MCF 10A (cell line): ENCODE results near the gene MYCL. TPM values are rescaled to one million over a fixed set of nuclear protein-coding genes. Genes with fewer than 3 reads are reported as not detected.

Experiments
- BruUV-seq: library from RNA; stranded (reverse); fragments of 400-500 nt; replicated peaks from 2 replicates; lab custom pipeline; 2021; lab: Mats Ljungman, UMichigan
- CTCF ChIA-PET: fragments of 300-600 bp; sonication (Branson Sonifier 250); formaldehyde crosslinking; extraction: SDS; loops from one replicate; lab custom pipeline; 2021; ENCODE audit warnings: antibody characterized with exemption, inconsistent platforms; lab: Yijun Ruan, JAX
- POLR2A ChIA-PET: fragments of 300-600, 350-650 bp; sonication (Branson Sonifier 250); formaldehyde crosslinking; extraction: SDS; loops from one replicate; lab custom pipeline; 2020; ENCODE audit warnings: antibody characterized with exemption, inconsistent platforms; lab: Yijun Ruan, JAX
- DNase-seq: peaks from one replicate; pipeline ENCODE4 v3.0.0-alpha.2; 2018; ENCODE audit not compliant: unreplicated experiment
- H3K27ac Mint-ChIP-seq: one replicate; pipeline ENCODE4 v1.8.0; 2022; ENCODE audit warnings: mild to moderate bottlenecking, low read depth, mixed read lengths; ENCODE audit not compliant: unreplicated experiment
- H3K27me3 Mint-ChIP-seq: one replicate; pipeline ENCODE4 v1.8.0; 2022; ENCODE audit warnings: mixed read lengths; ENCODE audit not compliant: insufficient read depth, unreplicated experiment
- H3K36me3 Mint-ChIP-seq: one replicate; pipeline ENCODE4 v1.8.0; 2022; ENCODE audit warnings: mild to moderate bottlenecking, moderate library complexity, mixed read lengths; ENCODE audit not compliant: insufficient read depth, unreplicated experiment
- H3K4me1 Mint-ChIP-seq: one replicate; pipeline ENCODE4 v1.8.0; 2022; ENCODE audit warnings: mixed read lengths; ENCODE audit not compliant: insufficient read depth, unreplicated experiment
- H3K4me3 Mint-ChIP-seq: one replicate; pipeline ENCODE4 v1.8.0; 2022; ENCODE audit warnings: mild to moderate bottlenecking, moderate library complexity, mixed read lengths; ENCODE audit not compliant: unreplicated experiment
- H3K9me3 Mint-ChIP-seq: one replicate; pipeline ENCODE4 v1.8.0; 2022; ENCODE audit warnings: mixed read lengths; ENCODE audit not compliant: unreplicated experiment
- intact Hi-C: fragments of 100-400 bp; cut with micrococcal nuclease; formaldehyde crosslinking; loops from 2 replicates; pipeline ENCODE4 v1.14.1; 2022
- total RNA-seq: library from RNA; stranded (reverse); gene quantifications from 2 replicates; pipeline ENCODE4 v1.2.3, GENCODE V29; 2022
- TF ChIP-seq, protein P1 (sequence below): fragments of 200-600 bp; IDR thresholded peaks from one replicate; pipeline ENCODE4 v1.8.0; 2022; ENCODE audit warnings: antibody characterized with exemption, mild to moderate bottlenecking; ENCODE audit not compliant: unreplicated experiment

Gene MYCL
- total RNA-seq, 1 experiment from 2014 or later = 0.63 TPM

DNA sequence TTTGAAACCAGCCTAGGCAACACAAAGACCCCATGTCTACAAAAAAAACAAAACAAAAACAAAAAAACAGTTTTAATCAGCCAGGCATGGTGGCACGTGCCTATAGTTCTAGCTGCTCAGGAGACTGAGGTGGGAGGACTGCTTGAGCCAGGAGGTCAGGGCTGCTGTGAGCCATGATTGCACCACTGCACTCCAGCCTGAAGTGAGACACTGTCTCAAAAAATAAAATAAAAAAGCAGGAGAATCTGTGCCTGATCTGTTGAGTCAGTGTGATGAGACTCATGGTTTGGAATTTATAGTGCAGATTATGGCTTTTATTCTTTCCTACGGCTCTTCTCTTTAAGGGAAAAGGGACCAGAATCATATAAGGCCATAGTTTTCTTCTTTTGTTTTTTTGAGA is 35.0 kb downstream of the MYCL start:
- Mint-ChIP-seq H3K27ac (no peak overlapping the region), H3K4me3 (no peak overlapping the region), H3K27me3 (no peaks in the 10 kb centered on the region), H3K36me3 (peaks cover 23% of the 10 kb centered on the region), H3K4me1 (peaks cover 12% of the 10 kb centered on the region), H3K9me3 (no peaks in the 10 kb centered on the region)
- no peak for DNase-seq
- no TSS peak for BruUV-seq
- POLR2A ChIA-PET = interaction anchor here (0.9 kb wide), 1 partner anchor 27 kb away, joined by 3 read pairs; no protein-coding TSS in a partner anchor
- intact Hi-C loops = no loop called here
- TF ChIP-seq, protein P1, sequence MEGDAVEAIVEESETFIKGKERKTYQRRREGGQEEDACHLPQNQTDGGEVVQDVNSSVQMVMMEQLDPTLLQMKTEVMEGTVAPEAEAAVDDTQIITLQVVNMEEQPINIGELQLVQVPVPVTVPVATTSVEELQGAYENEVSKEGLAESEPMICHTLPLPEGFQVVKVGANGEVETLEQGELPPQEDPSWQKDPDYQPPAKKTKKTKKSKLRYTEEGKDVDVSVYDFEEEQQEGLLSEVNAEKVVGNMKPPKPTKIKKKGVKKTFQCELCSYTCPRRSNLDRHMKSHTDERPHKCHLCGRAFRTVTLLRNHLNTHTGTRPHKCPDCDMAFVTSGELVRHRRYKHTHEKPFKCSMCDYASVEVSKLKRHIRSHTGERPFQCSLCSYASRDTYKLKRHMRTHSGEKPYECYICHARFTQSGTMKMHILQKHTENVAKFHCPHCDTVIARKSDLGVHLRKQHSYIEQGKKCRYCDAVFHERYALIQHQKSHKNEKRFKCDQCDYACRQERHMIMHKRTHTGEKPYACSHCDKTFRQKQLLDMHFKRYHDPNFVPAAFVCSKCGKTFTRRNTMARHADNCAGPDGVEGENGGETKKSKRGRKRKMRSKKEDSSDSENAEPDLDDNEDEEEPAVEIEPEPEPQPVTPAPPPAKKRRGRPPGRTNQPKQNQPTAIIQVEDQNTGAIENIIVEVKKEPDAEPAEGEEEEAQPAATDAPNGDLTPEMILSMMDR = no peak
- CTCF ChIA-PET = no interaction called here

DNA sequence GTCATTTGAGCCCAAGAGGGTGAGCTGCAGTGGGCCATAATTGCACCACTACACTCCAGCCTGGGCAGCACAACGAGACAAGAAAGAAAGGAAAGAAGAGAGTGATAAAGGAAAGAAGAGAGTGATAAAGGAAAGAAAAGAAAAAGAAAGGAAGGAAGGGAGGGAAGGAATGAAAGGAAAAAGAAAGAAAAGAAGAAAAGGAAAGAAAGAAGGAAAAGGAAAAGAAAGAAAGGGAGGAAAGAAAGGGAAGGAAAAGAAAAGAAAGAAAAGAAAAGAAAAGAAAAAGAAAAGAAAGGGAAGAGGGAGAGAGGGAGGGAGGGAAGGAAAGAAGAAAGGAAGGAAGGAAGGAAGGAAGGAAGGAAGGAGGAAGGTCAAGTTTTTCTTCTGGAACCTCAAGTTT is 36.0 kb downstream of the MYCL start:
- peaks cover 19% of the 10 kb centered on the region for H3K36me3 Mint-ChIP-seq
- intact Hi-C loops = no loop called here
- no peak overlapping the region for H3K4me3 Mint-ChIP-seq
- H3K4me1 Mint-ChIP-seq = peaks cover 12% of the 10 kb centered on the region
- ChIA-PET CTCF (no interaction called here), POLR2A (no interaction called here)
- no TSS peak for BruUV-seq
- TF ChIP-seq, protein P1 = no peak
- no peak for DNase-seq
- H3K27me3 Mint-ChIP-seq = no peaks in the 10 kb centered on the region
- H3K27ac Mint-ChIP-seq = no peak overlapping the region
- H3K9me3 Mint-ChIP-seq = no peaks in the 10 kb centered on the region

DNA sequence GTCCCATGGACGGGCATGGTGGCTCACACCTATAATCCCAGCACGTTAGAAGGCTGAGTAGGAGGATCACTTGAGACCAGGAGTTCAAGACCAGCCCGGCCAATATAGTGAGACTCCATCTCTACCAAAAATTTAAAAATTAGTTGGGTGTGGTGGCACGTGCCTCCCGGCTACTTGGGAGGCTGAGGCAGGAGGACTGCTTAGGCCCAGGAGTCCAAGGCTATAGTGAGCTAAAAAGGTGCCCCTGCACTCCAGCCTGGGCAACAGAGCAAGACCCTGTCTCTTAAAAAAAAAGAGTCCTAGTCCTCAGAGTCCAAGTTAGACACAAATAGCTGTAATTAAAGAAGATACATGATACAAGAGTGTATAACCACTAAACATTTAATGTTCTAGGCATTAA is 38.5 kb downstream of the MYCL start:
- Mint-ChIP-seq H3K36me3 (peaks cover 16% of the 10 kb centered on the region), H3K9me3 (no peaks in the 10 kb centered on the region), H3K4me1 (peaks cover 12% of the 10 kb centered on the region), H3K27ac (no peak overlapping the region), H3K4me3 (no peak overlapping the region), H3K27me3 (no peaks in the 10 kb centered on the region)
- no TSS peak for BruUV-seq
- CTCF ChIA-PET = interaction anchor here (0.6 kb wide), 2 partner anchors 8 to 66 kb away, joined by 3 to 4 read pairs; no protein-coding TSS in a partner anchor
- DNase-seq = no peak
- intact Hi-C loops = no loop called here
- POLR2A ChIA-PET = interaction anchor here (0.7 to 1.5 kb wide), 2 partner anchors 20 to 216 kb away, joined by 3 to 4 read pairs; partner anchors contain the start of gene TRIT1
- TF ChIP-seq, protein P1 = no peak

DNA sequence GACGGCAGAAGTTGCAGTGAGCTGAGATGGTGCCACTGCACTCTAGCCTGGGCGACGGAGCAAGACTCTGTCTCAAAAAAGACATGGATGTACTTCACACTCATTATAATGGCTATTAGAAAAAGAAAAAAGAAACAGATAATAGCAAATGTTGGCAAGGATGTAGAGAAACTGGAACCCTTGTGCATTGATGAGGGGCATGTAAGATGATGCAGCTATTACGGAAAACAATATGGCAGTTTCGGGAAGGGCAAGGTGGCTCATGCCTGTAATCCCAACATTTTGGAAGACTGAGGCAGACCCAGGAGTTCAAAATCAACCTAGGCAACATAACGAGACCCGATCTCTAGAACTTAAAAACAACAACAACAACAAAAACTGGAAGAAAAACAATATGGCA is 40.7 kb downstream of the MYCL start:
- ChIA-PET CTCF (interaction anchor here (1.0 kb wide), 1 partner anchor 41 kb away, joined by 4 read pairs; the partner anchor contains the start of gene MYCL), POLR2A (no interaction called here)
- Mint-ChIP-seq H3K27me3 (no peaks in the 10 kb centered on the region), H3K27ac (no peak overlapping the region), H3K4me3 (no peak overlapping the region), H3K9me3 (no peaks in the 10 kb centered on the region), H3K36me3 (peaks cover 26% of the 10 kb centered on the region), H3K4me1 (peaks cover 12% of the 10 kb centered on the region)
- intact Hi-C loops = no loop called here
- no TSS peak for BruUV-seq
- TF ChIP-seq, protein P1 = no peak
- DNase-seq = no peak
